ENCODE measurements around the gene SCP2. TPM values are rescaled to one million over a fixed set of nuclear protein-coding genes. Genes with fewer than 3 reads are reported as not detected.
"Not testable (repeated sequence)": the region's sequence is repeated elsewhere in the genome, so short reads cannot be mapped to it uniquely, and the experiment has no call there.

The SCP2 gene
- polyA plus RNA-seq, 1 of the 3 experiments (the other 2 are of a cell fraction) = 49.5 TPM

GRCh38 chr1:52947490-52947889 lies 20.4 kb downstream of the SCP2 start:
- Histone ChIP-seq H3F3A (replicated peaks; ENCODE audit: insufficient read depth) (no peaks in the 10 kb centered on the region), H3K4me2 (no peak overlapping the region), H3K9me3 (no peaks in the 10 kb centered on the region), H3K4me1 (ENCODE audit: control insufficient read depth in 1 of 2, insufficient read depth in 2 of 2, low read depth in 1 of 2, low read length in 1 of 2) (no peaks in the 10 kb centered on the region), H3K36me3 (replicated peaks in 1 of 2; ENCODE audit: control insufficient read depth in 1 of 2, insufficient read depth in 2 of 2, low read length in 1 of 2) (no peaks in the 10 kb centered on the region), H3K27ac (ENCODE audit: low read depth in 2 of 2, low read length in 1 of 2) (no peak overlapping the region), H3K9ac (no peak overlapping the region), H3K79me2 (ENCODE audit: insufficient read depth) (no peaks in the 10 kb centered on the region), H2AFZ (ENCODE audit: low read depth) (no peak overlapping the region), H3K27me3 (ENCODE audit: insufficient read depth) (no peaks in the 10 kb centered on the region), H3K4me3 (ENCODE audit: low read depth in 2 of 2, low read length in 1 of 2) (no peak overlapping the region), H4K20me1 (ENCODE audit: insufficient read depth) (no peaks in the 10 kb centered on the region), H3K9me2 (no peaks in the 10 kb centered on the region)
- WGBS (ENCODE audit: low lambda C conversion rate) = 89% methylated on average over 1 of the region's 1 CpG
- CTCF ChIA-PET = no interaction called here
- DNase-seq = no peak
- POLR2A ChIA-PET = no interaction called here
- TF ChIP-seq FOXM1 (IDR thresholded peaks at IDR 0.05; ENCODE audit: low read depth) = no peak
- TF ChIP-seq SMC3 (IDR thresholded peaks at IDR 0.05; ENCODE audit: low read depth, low read length) = no peak
- TF ChIP-seq CTCF (IDR thresholded peaks at IDR 0.05) = no peak
- no peak for TF ChIP-seq TCF12 (IDR thresholded peaks at IDR 0.05)
- no peak for TF ChIP-seq JUND (IDR thresholded peaks at IDR 0.05)
- no peak for TF ChIP-seq FOSL2 (IDR thresholded peaks at IDR 0.05; ENCODE audit: borderline replicate concordance, low read depth)
- TF ChIP-seq PBX3 (IDR thresholded peaks at IDR 0.05) = no peak
- TF ChIP-seq TEAD4 (IDR thresholded peaks at IDR 0.05; ENCODE audit: borderline replicate concordance, insufficient read depth) = no peak
- no peak for TF ChIP-seq RXRA (IDR thresholded peaks at IDR 0.05; ENCODE audit: borderline replicate concordance, low read depth)
- no peak for TF ChIP-seq RCOR1 (IDR thresholded peaks at IDR 0.05; ENCODE audit: low read length)
- TF ChIP-seq RAD21 (IDR thresholded peaks at IDR 0.05; ENCODE audit: low read length) = no peak

GRCh38 chr1:52949602-52950001 lies 22.5 kb downstream of the SCP2 start:
- POLR2A ChIA-PET; H2AFZ ChIP-seq (ENCODE audit: low read depth); CTCF ChIA-PET; H3K9me2 ChIP-seq; H3K27ac ChIP-seq (ENCODE audit: low read depth in 2 of 2, low read length in 1 of 2); H3K9ac ChIP-seq; H3K27me3 ChIP-seq (ENCODE audit: insufficient read depth); H3K4me2 ChIP-seq; H3K4me1 ChIP-seq (ENCODE audit: control insufficient read depth in 1 of 2, insufficient read depth in 2 of 2, low read depth in 1 of 2, low read length in 1 of 2); H3K9me3 ChIP-seq; DNase-seq; H3K79me2 ChIP-seq (ENCODE audit: insufficient read depth); H3K4me3 ChIP-seq (ENCODE audit: low read depth in 2 of 2, low read length in 1 of 2); H4K20me1 ChIP-seq (ENCODE audit: insufficient read depth); H3K36me3 ChIP-seq (replicated peaks in 1 of 2; ENCODE audit: control insufficient read depth in 1 of 2, insufficient read depth in 2 of 2, low read length in 1 of 2); H3F3A ChIP-seq (replicated peaks; ENCODE audit: insufficient read depth): not testable (repeated sequence)

- Histone ChIP-seq H3K9ac (no peak overlapping the region), H3K4me1 (ENCODE audit: control insufficient read depth in 1 of 2, insufficient read depth in 2 of 2, low read depth in 1 of 2, low read length in 1 of 2) (peaks cover 5 to 6% of the 10 kb centered on the region in 2 experiments; a peak in 3 of 4 replicates), H2AFZ (ENCODE audit: low read depth) (no peak overlapping the region), H3K9me2 (no peaks in the 10 kb centered on the region), H3K27me3 (ENCODE audit: insufficient read depth) (no peaks in the 10 kb centered on the region), H3K36me3 (replicated peaks in 1 of 2; ENCODE audit: control insufficient read depth in 1 of 2, insufficient read depth in 2 of 2, low read length in 1 of 2) (no peaks in the 10 kb centered on the region), H4K20me1 (ENCODE audit: insufficient read depth) (no peaks in the 10 kb centered on the region), H3K79me2 (ENCODE audit: insufficient read depth) (no peaks in the 10 kb centered on the region), H3K4me2 (no peak overlapping the region), H3K27ac (ENCODE audit: low read depth in 2 of 2, low read length in 1 of 2) (no peak overlapping the region), H3K9me3 (no peaks in the 10 kb centered on the region), H3F3A (replicated peaks; ENCODE audit: insufficient read depth) (peaks cover 13% of the 10 kb centered on the region), H3K4me3 (ENCODE audit: low read depth in 2 of 2, low read length in 1 of 2) (no peak overlapping the region)
- ChIA-PET CTCF (no interaction called here), POLR2A (no interaction called here)
- DNase-seq = no peak
- 68% methylated on average over 2 of the region's 2 CpGs for WGBS (ENCODE audit: low lambda C conversion rate)
- TF ChIP-seq GABPA (IDR thresholded peaks at IDR 0.05; ENCODE audit: low read depth) (no peak), JUND (IDR thresholded peaks at IDR 0.05) (no peak), NFIC (IDR thresholded peaks at IDR 0.05; ENCODE audit: borderline replicate concordance) (no peak), EZH2phosphoT487 (IDR thresholded peaks at IDR 0.05; ENCODE audit: borderline replicate concordance, low read depth) (no peak), USF1 (IDR thresholded peaks at IDR 0.05; ENCODE audit: borderline replicate concordance, low read depth) (no peak), YY1 (IDR thresholded peaks at IDR 0.05; ENCODE audit: low read depth) (no peak), CHD2 (IDR thresholded peaks at IDR 0.05; ENCODE audit: low read length, partially characterized antibody) (no peak), MEF2A (IDR thresholded peaks at IDR 0.05; ENCODE audit: borderline replicate concordance, low read depth) (no peak), IRF3 (IDR thresholded peaks at IDR 0.05; ENCODE audit: low read depth, low read length) (no peak)
These were observed 25.0 kb downstream of the SCP2 start for GRCh38 chr1:52952112-52952511.

Measured in SK-N-SH (cell line).